Stimulated activated CD8-positive, alpha-beta memory T cell treated with anti-CD3 and anti-CD28 coated beads, Interleukin-4, amount 100 ng/mL, for 24 hours (primary cell): ENCODE measurements around the gene CTU2.
"Not testable (repeated sequence)": the region's sequence is repeated elsewhere in the genome, so short reads cannot be mapped to it uniquely, and the experiment has no call there.

ENCODE experiments used
- DNase-seq: peaks from one replicate; pipeline ENCODE4 v3.0.0-alpha.2; 2020; ENCODE audit warnings: low read depth

The CTU2 gene

DNA sequence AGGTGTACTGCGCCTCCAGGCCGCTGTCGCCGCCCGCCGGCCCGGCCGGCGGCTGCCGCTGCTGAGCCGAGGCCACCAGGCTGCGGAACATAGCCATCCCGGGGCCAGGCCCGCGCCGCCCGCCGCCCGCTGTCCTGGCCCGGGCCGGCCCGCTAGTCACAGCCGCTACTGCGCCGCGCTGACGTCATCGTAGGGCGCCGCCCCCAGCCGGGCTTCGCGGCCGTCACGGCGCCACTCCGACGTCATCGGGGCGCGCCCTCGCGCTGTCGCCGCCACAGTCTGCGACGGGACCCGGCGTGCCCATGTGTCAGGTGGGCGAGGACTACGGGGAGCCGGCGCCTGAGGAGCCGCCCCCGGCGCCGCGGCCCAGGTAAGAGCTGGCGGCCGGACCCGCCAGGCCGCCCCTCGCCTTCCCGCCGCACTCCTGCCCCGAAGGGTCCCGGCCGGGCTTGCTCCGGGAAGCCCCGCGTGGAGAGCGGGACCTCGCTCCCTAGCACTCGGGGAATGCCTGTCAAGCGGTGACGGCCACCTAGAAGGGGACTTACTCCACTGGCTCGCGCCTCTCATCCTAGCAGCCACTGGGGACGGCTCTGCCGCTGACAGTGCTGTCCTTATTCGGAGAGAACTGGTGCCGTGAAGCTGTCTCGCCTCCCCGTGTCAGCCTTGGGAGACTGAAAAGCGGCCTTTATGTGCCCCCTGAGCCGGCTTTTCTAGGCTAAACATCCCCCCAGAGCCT lies at the start of gene CTU2, which contains the start of gene RNF166:
CTU2 (plus strand) TSS at position 275 of the 736 bp plus-strand sequence; CDS start at position 303, 28 bp downstream.
RNF166 (minus strand) TSS at position 180 of the 736 bp plus-strand sequence; CDS start at position 97, 83 bp downstream.
- peak; percentile 91 for DNase-seq

DNA sequence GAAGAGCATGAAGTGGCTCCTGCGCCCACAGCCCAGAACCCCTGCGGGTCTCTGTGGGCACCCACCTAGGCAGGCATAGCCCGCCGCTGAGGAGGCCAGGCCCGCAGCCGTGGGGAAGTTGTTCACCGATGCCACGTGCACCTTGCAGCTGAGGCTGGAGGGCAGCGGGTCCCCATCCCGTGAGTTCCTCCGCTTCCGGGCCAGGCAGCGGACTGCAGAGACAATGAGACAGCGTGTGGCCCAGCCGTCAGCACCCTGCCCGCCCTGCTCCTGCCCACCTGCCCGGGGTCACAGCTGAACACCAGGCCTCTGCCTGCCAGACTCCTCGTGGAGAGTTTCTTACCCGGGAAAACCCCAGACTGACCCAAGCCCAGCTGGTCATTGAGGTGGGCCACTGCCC lies 48.9 kb upstream of the CTU2 start:
- no peak for DNase-seq

DNA sequence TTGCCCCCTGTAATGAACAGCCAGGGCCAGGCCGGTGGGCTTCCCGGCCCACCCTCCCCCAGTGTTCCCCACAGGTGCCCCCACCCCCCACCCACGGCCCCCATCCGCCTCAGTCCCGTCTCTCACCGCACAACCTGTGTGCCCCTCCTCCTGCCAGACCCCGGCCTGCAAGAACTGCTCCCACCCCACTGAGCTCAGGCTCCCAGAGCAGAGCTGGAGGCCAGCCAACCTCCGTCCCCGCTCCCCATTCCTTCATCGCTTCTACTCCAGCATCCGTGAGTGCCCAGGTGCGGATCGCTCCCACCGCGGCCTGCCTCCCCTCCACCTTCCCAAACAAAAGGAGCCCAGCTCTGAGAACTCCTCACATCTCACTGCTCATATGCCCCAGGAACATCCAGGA lies 47.6 kb upstream of the CTU2 start:
- no peak for DNase-seq

DNA sequence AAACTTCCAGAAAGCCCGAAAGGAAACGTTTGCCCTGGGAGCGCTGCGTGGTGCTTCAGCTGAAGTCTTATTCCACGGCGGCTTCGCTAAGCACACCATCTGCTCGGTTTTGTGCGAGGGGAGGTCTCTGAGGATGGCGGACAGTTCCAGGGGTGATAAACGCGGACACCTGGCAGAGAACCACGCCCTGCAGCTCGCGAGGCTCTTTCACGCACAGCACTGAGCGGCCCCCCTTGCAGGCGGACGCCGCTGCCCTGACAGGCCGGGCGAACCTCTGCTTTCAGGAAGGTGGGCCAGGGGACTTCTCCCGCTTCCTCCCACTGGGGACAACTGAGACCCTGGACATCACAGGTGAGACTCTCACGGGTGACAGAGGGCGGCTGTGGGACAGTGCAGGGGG lies 47.1 kb upstream of the CTU2 start:
- no peak for DNase-seq

DNA sequence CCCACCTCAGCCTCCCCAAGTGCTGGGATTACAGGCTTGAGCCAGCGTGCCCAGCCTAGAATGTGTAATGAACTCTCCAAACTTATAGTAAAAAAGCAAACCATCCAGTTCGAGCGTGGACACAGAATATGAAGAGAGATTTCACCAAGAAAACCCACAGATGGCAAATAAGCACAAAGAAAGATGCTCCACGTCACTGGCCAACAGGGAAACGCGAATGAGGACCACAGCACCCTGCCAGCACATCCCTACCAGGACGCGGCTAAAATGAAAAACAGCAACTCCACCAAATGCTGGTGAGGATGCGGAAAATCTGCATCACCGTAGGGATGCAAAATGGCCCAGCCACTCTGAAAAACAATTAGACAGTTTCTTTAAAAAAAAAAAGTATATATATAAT lies 44.8 kb upstream of the CTU2 start:
- no peak for DNase-seq

DNA sequence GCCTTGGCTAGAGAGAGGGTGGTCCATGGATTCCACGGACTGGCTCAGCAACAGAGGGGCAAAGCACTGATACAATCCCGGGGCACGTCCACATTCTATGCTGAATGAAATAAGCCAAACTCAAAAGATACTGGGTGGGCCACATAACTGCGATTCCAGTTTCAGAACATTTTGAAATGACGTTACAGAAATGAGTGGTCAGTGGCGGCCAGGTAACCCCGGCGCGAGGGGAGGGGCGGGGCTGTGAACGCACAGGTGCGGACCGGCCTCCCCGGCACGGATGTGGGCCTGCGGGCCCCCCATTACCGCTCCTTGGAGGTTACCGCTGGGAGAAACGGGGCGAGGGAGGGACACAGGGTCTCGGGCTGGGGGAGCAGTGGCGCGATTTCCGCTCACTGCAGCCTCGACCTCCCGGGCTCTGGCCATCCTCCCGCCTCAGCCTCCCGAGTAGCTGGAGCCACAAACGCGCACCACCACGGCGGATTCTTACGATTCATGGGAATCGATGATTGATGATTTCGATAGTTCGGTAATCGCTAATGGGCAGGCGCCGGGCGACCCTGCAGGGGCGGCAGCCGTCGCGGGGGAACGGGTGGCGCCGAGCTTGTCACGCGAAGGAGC lies 44.0 kb upstream of the CTU2 start:
- no peak for DNase-seq

DNA sequence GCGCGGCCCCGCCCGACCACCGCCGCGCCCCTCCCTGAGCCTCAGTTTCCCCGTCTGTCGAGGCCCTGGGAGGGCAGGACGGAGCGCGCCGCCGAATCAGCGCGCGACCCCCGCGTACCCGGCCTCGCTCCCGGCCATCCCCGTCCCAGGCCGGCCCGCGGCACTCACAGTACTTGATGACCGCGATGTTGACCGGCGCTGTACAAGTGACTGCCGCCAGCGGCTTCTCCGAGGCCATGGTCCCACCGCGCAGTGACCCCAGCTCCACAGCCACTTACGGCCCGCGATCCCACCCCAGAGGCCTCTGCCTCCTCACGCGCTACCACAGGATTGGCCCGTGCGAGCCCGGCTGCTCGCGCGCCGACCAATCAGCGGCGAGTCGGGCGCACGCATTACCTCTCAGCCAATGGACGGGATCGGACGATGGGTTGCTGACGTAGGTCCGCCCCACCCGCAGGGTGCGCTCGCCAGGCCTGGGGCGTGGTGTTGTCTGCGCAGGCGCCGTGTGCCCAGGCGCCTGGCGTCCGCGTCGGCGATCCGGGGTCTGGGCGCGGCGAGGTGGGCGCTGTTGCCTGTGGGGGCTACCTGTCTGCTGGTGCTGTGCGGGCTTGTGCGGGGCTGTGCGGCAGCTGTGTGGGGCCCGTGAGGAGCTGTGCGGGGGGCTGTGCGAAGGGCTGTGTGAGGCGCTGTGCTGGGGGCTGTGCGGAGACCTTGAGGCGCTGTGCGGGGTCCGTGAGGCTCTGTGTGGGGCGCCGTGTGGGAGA lies 43.3 kb upstream of the CTU2 start, which contains the start of gene MVD:
MVD (minus strand) TSS at position 249 of the 764 bp plus-strand sequence; CDS start at position 238, 11 bp downstream.
- peak; percentile 91 for DNase-seq

DNA sequence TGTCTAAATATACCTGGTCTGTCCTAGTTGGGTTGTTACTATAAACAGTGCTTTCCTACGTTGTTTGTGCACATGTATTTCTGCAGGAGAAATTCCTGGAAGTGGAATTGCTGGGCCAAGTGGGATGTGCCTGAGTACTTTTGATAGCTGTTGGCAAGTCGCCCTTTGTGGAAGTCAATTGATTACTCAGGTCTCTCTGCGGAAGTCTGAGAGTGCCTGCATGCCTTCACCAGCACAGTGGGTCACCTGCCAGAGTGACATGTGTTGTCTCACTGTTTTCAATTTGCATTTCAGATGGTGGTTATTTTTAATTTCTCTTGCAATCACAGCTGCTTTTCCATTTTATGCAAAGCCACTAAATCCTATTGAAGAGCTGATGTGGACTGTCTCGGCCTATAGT lies 41.2 kb upstream of the CTU2 start:
- DNase-seq, result no peak

DNA sequence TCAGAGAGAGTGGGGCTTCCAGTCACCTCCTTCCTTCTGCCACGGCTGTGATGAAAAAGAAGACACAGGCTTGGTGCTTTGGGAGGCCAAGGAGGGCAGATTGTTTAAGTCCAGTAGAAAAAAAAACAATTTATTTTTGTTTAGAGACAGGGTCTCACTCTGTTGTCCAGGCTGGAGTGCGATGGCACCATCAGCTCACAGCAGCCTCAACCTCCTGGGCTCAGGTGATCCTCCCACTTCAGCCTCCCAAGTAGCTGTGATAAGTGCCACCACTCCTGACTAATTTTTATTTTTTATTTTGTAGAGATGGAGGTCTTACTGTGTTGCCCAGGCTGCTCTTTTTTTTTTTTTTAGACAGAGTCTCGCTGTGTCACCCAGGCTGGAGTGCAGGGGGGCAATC lies 40.7 kb upstream of the CTU2 start:
- no peak for DNase-seq

DNA sequence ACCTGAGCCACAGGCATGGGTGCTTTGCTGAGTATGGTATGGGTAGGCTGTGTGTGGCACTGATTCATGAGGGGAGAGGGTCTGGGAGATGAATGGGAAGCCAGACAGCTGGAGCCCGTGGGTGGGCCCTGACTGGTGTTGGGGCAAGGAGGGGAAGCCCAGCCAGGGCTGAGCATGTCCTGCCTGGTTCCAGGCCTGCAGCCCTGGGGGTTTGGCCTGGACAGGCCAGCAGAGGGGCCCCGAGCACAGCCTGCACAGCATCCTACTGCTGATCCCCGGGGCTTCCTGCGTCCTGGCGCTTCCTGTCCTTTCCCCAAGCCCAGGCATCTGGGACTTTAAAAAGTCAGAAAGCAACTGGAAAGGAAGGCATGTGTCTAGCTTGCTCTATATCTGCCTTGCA lies 38.8 kb upstream of the CTU2 start:
- no peak for DNase-seq

DNA sequence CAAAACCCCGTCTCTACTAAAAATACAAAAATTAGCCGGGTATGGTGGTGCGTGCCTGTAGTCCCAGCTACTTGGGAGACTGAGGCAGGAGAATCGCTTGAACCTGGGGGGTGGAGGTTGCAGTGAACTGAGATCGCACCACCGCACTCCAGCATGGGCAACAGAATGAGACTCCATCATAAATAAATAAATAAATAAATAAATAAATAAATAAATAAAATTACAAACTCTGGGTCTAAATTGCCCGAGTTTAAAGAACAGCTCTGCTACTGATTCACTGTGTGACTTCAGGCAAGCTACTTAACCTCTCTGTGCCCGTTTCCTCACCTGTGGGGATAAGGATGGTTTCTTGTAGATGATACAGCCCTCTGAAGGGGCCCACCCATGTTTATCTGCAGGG lies 36.8 kb upstream of the CTU2 start:
- not testable (repeated sequence) for DNase-seq

DNA sequence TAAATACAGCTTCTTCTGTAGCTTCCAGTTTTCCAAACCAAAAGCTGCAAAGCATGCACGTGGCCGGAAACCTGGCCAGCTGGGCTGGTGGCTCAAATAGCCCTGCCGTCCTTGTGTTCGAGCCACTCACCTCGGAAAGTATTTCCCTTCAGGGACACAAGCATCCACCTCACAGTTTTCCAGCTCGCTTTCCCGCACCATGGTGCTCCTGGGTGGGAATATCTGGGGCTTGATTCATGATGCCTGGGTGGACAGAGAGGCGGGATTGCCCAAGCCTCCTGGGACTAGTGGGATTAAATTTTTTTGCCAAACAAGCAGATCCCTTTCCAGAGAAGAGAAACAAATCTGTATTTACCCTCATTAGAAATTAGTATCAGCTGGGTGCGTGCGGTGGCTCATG lies 36.3 kb upstream of the CTU2 start:
- no peak for DNase-seq

DNA sequence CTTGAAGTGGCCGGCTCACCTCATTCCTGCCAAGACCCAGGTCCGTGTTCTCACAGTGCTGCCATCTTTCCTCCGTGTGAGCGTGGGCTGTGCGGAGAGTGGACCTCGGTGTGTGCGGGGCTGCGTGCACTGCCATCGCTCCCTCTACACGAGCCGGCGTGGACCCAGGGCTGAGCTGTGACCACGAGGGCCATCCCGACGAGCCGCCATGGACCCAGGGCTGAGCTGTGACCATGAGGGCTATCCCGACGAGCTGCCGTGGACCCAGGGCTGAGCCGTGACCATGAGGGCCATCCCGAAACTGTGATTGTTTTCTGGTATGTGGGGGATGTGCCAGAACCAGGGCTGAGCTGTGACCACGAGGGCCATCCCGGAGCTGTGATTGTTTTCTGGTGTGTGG lies 34.5 kb upstream of the CTU2 start:
- DNase-seq, result no peak

DNA sequence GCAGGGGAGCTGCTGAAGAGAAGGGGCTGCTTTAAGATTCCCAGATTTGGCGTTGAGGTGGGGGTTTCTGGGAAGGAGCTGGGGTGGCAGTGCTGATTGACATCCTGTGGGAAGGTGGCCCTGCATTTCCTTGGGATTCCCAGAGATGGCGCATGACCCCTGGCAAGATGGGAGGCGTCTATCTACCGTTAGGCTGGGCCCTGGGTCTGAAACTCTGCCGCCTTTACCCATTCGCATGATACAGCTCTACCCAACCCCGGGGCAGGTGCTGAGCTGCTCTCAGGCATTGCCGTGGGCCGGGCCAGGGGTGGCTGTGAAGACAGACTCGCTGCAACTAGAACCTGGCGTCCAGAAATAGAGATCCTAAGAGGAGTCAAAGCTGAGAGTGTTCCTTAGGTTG lies 33.5 kb upstream of the CTU2 start:
- no peak for DNase-seq

DNA sequence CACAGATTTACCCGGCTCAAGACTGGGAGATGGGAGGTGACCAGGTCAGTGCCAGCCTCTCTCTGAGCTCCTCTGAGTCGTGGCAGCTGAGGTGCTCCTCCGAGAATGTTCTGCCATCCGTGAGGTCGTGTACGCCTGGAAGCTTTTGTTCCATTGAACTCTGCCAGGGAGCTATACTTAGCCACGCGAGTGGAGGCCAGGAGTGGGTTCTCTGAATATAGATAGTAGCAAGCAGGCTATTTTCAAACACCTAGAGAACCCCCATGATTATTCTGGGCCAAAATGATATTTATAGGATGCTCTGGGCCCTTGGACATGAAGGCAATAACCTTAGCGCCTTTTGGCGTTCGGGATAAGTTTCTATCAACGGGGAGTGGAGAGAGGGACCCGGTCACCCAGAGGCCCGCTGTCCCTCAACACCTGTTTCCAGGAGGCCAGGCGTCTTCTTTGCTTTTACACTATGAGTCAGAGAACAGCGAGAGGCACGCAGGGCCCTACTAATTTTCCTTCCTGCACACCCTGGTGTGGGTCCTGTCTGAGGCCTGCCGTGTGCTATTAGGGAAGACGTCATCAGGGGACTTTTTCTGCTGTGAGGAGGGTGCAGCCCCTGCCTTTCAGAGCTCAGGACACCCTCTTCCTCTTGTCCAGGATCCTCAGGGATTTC lies 32.5 kb upstream of the CTU2 start:
- DNase-seq, result no peak

DNA sequence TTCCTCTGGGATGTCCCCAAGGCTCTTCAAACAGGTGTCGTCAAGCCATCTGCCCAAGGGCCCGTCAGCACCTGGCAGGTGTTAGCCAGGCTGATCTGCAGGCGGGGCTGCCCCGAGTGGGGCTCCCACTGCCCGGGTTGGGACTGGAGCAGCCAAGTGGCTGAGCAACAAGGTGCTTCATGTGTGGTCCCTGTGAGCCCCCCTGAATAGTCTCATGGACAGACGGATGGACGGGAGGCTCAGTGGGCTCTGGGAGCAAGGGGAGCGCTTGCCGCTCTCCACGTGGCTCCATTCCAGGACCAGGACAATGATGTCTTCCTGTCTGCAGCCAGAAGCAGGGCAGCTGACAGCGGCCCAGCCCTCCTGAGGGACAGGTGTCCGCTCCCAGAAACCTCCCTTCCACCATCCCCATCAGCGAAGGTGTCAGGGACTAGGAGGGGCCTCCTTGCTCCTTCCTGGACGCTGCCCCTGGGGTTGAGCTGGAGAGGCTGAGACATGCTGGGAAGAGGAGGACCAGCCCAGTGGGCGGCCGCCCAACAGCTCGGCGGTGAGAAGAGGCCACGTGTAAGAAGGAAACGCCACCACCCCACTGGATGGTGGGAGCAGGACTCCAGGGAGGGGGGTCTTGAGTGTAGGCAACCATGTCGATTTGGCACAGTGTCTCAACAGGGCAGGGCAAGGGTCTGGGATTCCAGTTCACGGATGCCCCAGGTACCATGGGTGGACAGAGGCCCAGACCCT lies 29.6 kb upstream of the CTU2 start:
- no peak for DNase-seq

DNA sequence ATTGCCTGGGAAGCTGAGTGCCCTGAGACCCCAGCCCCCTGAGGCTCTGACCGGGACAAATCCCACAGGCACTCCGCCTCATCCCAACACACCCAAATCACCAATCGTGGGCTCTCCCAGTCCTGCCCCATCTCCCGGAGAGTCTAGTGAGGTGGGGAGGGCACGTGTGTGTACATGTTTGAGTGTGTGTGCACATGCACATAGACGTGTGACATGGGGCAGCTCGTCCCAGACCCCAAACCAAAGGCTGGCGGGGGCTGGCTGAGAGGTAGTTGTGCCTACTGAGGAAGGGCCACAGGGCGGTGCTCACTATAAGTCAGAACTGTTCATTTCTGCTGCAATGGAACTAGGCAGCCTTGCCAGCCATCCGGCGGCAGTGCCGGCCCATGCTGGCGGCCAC lies 28.6 kb upstream of the CTU2 start:
- DNase-seq, result no peak

DNA sequence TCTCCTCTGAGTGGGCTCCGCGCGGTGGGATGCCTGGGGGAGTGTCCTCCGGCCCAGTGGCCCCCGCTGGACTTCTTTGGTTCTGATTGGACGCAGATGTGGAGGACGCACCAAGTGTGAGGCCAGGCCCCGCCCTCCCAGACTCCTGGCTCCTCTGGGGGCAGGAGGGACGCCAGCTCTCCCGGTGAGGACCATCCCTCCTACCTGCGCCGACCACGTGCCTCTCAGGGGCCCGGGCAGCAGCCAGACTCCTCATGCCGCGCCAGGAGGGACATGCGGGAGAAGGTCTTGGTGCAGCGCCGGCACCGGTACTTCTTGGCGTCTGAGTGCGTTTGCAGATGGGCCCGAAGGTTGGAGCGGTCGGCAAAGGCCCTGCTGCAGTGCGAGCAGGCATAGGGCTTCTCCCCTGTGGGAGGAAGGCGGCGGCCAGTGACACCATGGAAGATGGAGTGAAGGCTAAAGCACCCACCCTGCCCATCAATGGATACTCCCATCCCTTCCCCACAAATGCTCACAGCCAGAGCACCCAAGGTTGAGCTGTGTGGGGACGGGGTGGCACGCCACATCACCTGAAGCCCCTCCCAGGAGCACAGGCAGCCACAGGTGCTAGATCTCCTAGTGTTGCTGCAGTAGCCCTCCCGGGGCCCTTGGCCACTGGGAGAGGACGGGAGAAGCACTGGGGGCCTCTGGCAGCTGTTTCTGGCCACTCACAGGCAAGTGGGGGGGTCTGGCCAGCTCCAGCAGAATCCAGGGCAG lies 27.9 kb upstream of the CTU2 start:
- DNase-seq, result no peak

DNA sequence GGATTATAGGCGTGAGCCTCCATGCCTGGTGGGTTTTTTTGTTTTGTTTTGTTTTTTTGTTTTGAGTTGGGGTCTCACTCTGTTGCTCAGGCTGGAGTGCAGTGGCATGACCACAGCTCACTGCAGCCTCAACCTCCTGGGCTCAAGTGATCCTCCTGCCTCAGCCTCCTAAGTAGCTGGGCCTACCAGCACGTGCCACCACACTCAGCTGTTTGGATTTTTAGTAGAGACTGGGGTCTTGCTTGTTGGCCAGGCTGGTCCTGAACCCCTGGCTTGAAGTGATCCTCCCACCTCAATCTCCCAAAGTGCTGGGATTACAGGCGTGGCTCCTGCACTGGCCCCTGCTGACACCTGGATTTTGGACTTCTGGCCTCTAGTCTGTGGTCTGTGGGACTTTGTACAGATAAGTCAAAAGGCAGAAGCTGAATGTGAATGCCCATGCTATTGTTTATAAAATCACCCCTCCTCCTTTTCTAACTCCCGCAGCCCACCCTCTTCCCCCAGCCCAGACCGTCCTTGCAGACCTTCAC lies 25.7 kb upstream of the CTU2 start:
- DNase-seq, result no peak

DNA sequence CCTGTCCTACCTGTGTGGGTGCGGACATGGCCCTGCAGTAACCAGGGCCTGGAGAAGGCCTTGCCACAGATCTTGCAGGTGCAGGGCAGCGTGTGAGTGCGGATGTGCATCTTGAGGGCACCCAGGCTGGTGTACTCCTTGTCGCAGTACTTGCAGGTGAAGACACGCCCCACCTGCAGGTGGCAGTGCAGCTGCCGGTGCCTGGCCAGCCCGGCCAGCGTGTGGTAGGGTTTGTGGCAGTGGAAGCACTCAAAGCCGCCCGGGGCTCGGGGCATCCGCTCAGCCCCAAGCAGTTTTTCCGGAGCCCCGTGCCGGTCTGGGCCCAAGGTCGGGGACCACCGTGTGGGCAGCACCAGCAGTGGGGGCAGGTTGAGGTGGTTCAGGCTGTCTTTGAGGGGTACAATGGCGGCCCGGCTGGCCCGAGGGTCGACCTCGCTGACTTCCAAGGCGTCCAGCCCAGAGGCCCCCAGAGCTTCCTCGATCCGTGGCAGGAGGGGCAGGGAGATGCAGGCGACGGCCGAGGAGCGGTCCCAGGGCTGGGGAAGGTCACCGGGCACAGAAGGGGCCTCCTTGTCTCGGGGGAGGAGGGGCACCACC lies 25.1 kb upstream of the CTU2 start:
- no peak for DNase-seq
